Colonic mucosa (tissue), 4 donors: ENCODE measurements around the gene LGALS9. TPM values are rescaled to one million over a fixed set of nuclear protein-coding genes. Genes with fewer than 3 reads are reported as not detected.

Experiments used
- DNase-seq: peaks from one replicate; pipeline ENCODE4 v3.0.0-alpha.2; 2020
- H3K27ac ChIP-seq: fragments of 200-600 bp; one replicate; pipeline ENCODE4 v1.8.0; 2021
- H3K27me3 ChIP-seq: fragments of 200-600 bp; one replicate; pipeline ENCODE4 v1.8.0; 2021
- H3K36me3 ChIP-seq: fragments of 200-600 bp; one replicate; pipeline ENCODE4 v1.8.0; 2021
- H3K4me1 ChIP-seq: fragments of 200-600 bp; one replicate; pipeline ENCODE4 v1.8.0; 2021; ENCODE audit warnings: mild to moderate bottlenecking
- H3K4me3 ChIP-seq: fragments of 200-600 bp; one replicate; pipeline ENCODE4 v1.8.0; 2021
- H3K9ac ChIP-seq, 2 donors: one replicate each; pipeline ENCODE4 v1.7.0; 2013; ENCODE audit warnings: control low read depth in 2 of 2, low read depth in 2 of 2, low read length in 2 of 2
- H3K9me3 ChIP-seq: fragments of 200-600 bp; one replicate; pipeline ENCODE4 v1.8.0; 2021
- CTCF ChIP-seq: fragments of 200-600 bp; IDR thresholded peaks from one replicate; pipeline ENCODE4 v1.8.0; 2022; ENCODE audit warnings: antibody characterized with exemption, mild to moderate bottlenecking
- intact Hi-C: fragments of 100-400 bp; cut with DNase I; formaldehyde crosslinking; loops from one replicate; pipeline ENCODE4 v1.14.1; 2022
- total RNA-seq, 2 donors: library from RNA; stranded (reverse); fragmentation: NEBNext Ultra II Directional in 1 of 2; extraction: Animal tissue kit (Norgen Biotek cat#: 25700) in 1 of 2; gene quantifications; one replicate each; pipeline ENCODE4 v1.2.1, GENCODE V29; 2021
- donor health status: healthy.
- donor health status: DM: no; HTN: no; CAD: no.
- donor health status: DM: no; HTN: no; CAD: no.

Gene LGALS9
- total RNA-seq, 2 donors from 2014 or later, result 370 to 444 TPM

- DNase-seq, result no peak
- Histone ChIP-seq H3K9ac (no peak overlapping the region), H3K36me3 (no peaks in the 10 kb centered on the region), H3K27ac (no peak overlapping the region), H3K4me3 (no peak overlapping the region), H3K27me3 (no peaks in the 10 kb centered on the region), H3K9me3 (no peaks in the 10 kb centered on the region), H3K4me1 (no peaks in the 10 kb centered on the region)
- intact Hi-C loops, result no loop called here
- TF ChIP-seq CTCF, result no peak
Observed at GRCh38 chr17:27667656-27668487, 36.9 kb downstream of the LGALS9 start.

DNA sequence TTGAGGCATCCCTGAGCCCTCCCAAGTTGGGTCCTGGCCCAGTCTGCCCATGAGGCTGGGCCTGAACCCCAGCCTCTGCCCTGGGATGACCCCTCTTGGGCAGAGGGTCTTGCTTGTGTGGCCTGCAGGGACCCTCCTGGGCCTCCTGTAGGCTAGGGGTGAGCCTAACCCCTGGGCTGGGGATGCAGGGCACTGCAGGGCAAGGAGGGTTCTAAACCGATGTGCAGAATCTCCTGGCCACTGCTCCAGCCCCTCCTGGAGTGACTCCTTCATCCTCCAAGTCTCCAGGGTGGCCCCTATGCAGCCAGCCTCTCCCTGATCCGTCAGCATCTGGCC lies 37.5 kb downstream of the LGALS9 start:
- no peaks in the 10 kb centered on the region for H3K27me3 ChIP-seq
- no peaks in the 10 kb centered on the region for H3K36me3 ChIP-seq
- TF ChIP-seq CTCF, result no peak
- H3K27ac ChIP-seq, result no peak overlapping the region
- no peak for DNase-seq
- intact Hi-C loops, result no loop called here
- H3K9me3 ChIP-seq, result no peaks in the 10 kb centered on the region
- H3K4me1 ChIP-seq, result no peaks in the 10 kb centered on the region
- H3K9ac ChIP-seq, result no peak overlapping the region
- no peak overlapping the region for H3K4me3 ChIP-seq

GRCh38 chr17:27669136-27669535 lies 38.1 kb downstream of the LGALS9 start:
- H3K9me3 ChIP-seq, result no peaks in the 10 kb centered on the region
- no peaks in the 10 kb centered on the region for H3K27me3 ChIP-seq
- H3K4me3 ChIP-seq, result no peak overlapping the region
- no peak overlapping the region for H3K9ac ChIP-seq
- no peak overlapping the region for H3K27ac ChIP-seq
- no peak for TF ChIP-seq CTCF
- no peak for DNase-seq
- no peaks in the 10 kb centered on the region for H3K36me3 ChIP-seq
- intact Hi-C loops, result no loop called here
- no peaks in the 10 kb centered on the region for H3K4me1 ChIP-seq

- H3K4me1 ChIP-seq, result no peaks in the 10 kb centered on the region
- no peaks in the 10 kb centered on the region for H3K27me3 ChIP-seq
- no peak overlapping the region for H3K4me3 ChIP-seq
- no peaks in the 10 kb centered on the region for H3K36me3 ChIP-seq
- no peak overlapping the region for H3K9ac ChIP-seq
- intact Hi-C loops, result no loop called here
- TF ChIP-seq CTCF, result no peak
- DNase-seq, result no peak
- no peak overlapping the region for H3K27ac ChIP-seq
- no peaks in the 10 kb centered on the region for H3K9me3 ChIP-seq
Observed at GRCh38 chr17:27669850-27670249, 38.9 kb downstream of the LGALS9 start.

GRCh38 chr17:27670791-27671590 lies 40.0 kb downstream of the LGALS9 start:
- H3K9me3 ChIP-seq, result no peaks in the 10 kb centered on the region
- H3K36me3 ChIP-seq, result no peaks in the 10 kb centered on the region
- no peak overlapping the region for H3K4me3 ChIP-seq
- TF ChIP-seq CTCF, result no peak
- H3K27ac ChIP-seq, result no peak overlapping the region
- no peak for DNase-seq
- no peak overlapping the region for H3K9ac ChIP-seq
- no peaks in the 10 kb centered on the region for H3K27me3 ChIP-seq
- H3K4me1 ChIP-seq, result no peaks in the 10 kb centered on the region
- intact Hi-C loops, result no loop called here
